Fibroblast of villous mesenchyme (primary cell): ENCODE data around the gene FRMD4A. TPM values are rescaled to one million over a fixed set of nuclear protein-coding genes. Genes with fewer than 3 reads are reported as not detected.

ENCODE experiments used
- DNase-seq: peaks from one replicate; pipeline ENCODE4 v3.0.0-alpha.2; 2010; ENCODE audit warnings: low read depth
- H3K4me3 ChIP-seq: 2 replicates; pipeline ENCODE4 v1.5.1; 2011; ENCODE audit warnings: low read depth, mild to moderate bottlenecking, low read length
- CTCF ChIP-seq: IDR thresholded peaks from 2 replicates; pipeline ENCODE4 v1.5.1; 2012; ENCODE audit warnings: low read depth, mild to moderate bottlenecking, low read length; ENCODE audit not compliant: insufficient read depth
- total RNA-seq: library from RNA; depleted of rRNA; stranded (reverse); fragments of >200 nt; gene quantifications from 2 replicates; pipeline ENCODE4 v1.2.3, GENCODE V29; 2012

FRMD4A gene
- total RNA-seq, 1 donor = 40.2 TPM

GRCh38 chr10:13758756-13759155 is 572.0 kb downstream of the FRMD4A start:
- no peak overlapping the region for H3K4me3 ChIP-seq
- TF ChIP-seq CTCF = no peak
- DNase-seq = no peak

DNA sequence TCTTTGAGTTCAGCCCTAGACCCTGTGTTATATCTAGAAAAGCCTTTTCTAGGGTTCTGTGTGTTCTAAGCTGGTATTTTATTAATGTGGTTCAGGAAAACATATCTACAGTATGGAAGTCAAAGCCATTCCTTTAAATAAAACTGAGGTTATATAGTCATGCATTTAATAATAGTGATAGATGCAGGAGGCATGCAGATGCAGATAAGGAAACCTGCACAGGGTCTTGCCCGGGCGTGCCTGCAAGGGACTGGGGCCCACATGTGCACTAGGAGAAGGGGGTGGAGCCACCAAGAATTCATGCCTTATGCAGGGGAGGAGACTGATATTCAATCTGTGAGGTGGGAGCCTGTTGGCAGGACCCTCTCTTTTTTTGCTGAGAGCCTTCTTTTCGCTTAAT is 572.4 kb downstream of the FRMD4A start:
- no peak overlapping the region for H3K4me3 ChIP-seq
- DNase-seq = peak; percentile 71
- no peak for TF ChIP-seq CTCF

GRCh38 chr10:13754277-13754676 is 576.4 kb downstream of the FRMD4A start:
- no peak overlapping the region for H3K4me3 ChIP-seq
- TF ChIP-seq CTCF = no peak
- DNase-seq = no peak

DNA sequence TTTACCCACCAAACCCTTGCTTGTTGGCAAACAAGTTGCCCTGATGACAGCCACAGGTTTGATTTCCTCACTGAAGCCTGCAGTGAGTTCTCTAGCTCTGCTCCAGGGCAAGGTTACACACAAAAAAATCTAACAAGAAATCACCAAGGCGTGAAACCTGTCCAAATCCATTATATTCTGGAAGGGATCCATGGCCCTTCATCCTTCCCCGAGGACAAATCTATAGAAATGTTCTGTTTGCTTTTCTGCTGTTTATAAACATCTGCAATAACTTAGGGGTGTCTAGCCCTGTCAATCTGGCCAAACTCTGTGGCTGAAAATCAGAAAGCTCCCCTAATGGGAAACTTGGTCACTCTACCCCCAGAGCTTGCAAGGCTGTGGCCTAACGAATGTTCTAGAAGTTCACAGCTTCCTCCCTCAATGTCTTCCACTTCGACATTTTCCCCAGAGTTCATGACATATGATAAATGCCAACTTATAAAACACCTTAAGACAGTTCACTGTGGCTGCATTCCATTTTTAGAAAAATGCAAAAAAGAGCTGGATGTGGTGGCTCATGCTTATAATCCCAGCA is 579.4 kb downstream of the FRMD4A start:
- no peak for DNase-seq
- no peak for TF ChIP-seq CTCF
- H3K4me3 ChIP-seq = no peak overlapping the region

- DNase-seq = no peak
- TF ChIP-seq CTCF = no peak
- no peak overlapping the region for H3K4me3 ChIP-seq
Observed at GRCh38 chr10:13750299-13751190, 580.2 kb downstream of the FRMD4A start.

DNA sequence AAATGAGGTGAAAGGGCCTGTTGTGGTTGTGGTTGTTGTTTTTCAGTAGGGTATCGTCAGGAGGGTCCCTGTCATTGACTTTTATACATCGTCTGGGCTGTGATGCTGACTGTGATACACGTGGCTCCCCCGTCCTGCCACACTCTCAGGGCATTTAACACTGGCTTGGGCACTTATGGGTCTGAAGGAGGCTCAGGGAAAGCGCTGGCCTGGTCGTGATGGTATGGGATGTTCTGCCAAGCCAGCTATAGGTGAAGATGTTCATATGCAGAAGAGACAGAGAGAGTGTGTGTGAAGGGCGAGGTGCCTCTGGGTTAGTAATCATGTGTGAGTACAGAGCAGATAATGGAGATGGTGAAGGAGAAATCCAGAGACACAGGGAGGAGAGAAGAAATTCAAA is 585.5 kb downstream of the FRMD4A start:
- no peak overlapping the region for H3K4me3 ChIP-seq
- no peak for DNase-seq
- no peak for TF ChIP-seq CTCF
